IMR-90 (cell line): ENCODE data around the gene PARD3. TPM values are rescaled to one million over a fixed set of nuclear protein-coding genes. Genes with fewer than 3 reads are reported as not detected.

Experiments used
- ATAC-seq: fragments of 200-7000 bp; cut with Tn5 transposase; 2 replicates; pipeline ENCODE4 v1.9.1; 2020; ENCODE audit warnings: low read depth, mild to moderate bottlenecking, moderate library complexity
- BruUV-seq: library from RNA; stranded (reverse); fragments of 400-500 nt; replicated peaks from 2 replicates; lab custom pipeline; 2021; lab: Mats Ljungman, UMichigan
- CTCF ChIA-PET: fragments of 300-600 bp; formaldehyde crosslinking; extraction: SDS; loops from one replicate; lab custom pipeline; 2021; ENCODE audit warnings: antibody characterized with exemption; lab: Yijun Ruan, JAX
- POLR2A ChIA-PET: fragments of 300-600 bp; sonication (Branson Sonifier 250); formaldehyde crosslinking; loops from one replicate; lab custom pipeline; 2022; ENCODE audit warnings: antibody characterized with exemption; ENCODE audit not compliant: unreplicated experiment; lab: Charles Lee
- DNase-seq: peaks from one replicate; pipeline ENCODE4 v3.0.0; 2013
- H2AFZ ChIP-seq: replicated peaks from 2 replicates; pipeline ENCODE3; 2013; ENCODE audit warnings: low read length, mild to moderate bottlenecking; ENCODE audit not compliant: poor library complexity
- H2AK5ac ChIP-seq: 2 replicates; pipeline ENCODE4 v1.6.1; 2013; ENCODE audit warnings: low read depth, low read length, inconsistent platforms
- H2AK9ac ChIP-seq: replicated peaks from 2 replicates; pipeline ENCODE3; 2013; ENCODE audit warnings: mild to moderate bottlenecking, low read depth, low read length, moderate library complexity; ENCODE audit not compliant: poor library complexity
- H2BK120ac ChIP-seq: 2 replicates; pipeline ENCODE4 v1.6.1; 2013; ENCODE audit warnings: low read depth, low read length, inconsistent platforms
- H2BK15ac ChIP-seq: 3 replicates; pipeline ENCODE4 v1.6.1; 2013; ENCODE audit warnings: low read depth, low read length, inconsistent platforms
- H2BK20ac ChIP-seq: 2 replicates; pipeline ENCODE4 v1.6.1; 2013; ENCODE audit warnings: low read depth, mild to moderate bottlenecking, inconsistent platforms, low read length, moderate library complexity
- H2BK5ac ChIP-seq: 2 replicates; pipeline ENCODE4 v1.6.1; 2013; ENCODE audit warnings: mild to moderate bottlenecking, low read depth, low read length, inconsistent platforms; ENCODE audit not compliant: poor library complexity, severe bottlenecking
- H3K14ac ChIP-seq: replicated peaks from 2 replicates; pipeline ENCODE4 v1.6.1; 2013; ENCODE audit warnings: low read depth, low read length, inconsistent platforms
- H3K18ac ChIP-seq: 2 replicates; pipeline ENCODE4 v1.6.1; 2013; ENCODE audit warnings: low read depth, low read length, control low read depth
- H3K23ac ChIP-seq: 2 replicates; pipeline ENCODE4 v1.6.1; 2013; ENCODE audit warnings: low read depth, low read length, inconsistent platforms
- H3K27ac ChIP-seq: 2 replicates; pipeline ENCODE4 v1.5.1; 2013; ENCODE audit warnings: mild to moderate bottlenecking, control low read depth, low read length; ENCODE audit not compliant: insufficient read depth
- H3K27me3 ChIP-seq: 2 replicates; pipeline ENCODE4 v1.6.1; 2013; ENCODE audit warnings: low read length; ENCODE audit not compliant: control insufficient read depth, insufficient read depth
- H3K36me3 ChIP-seq: 2 replicates; pipeline ENCODE4 v1.6.1; 2013; ENCODE audit warnings: low read length, mixed read lengths; ENCODE audit not compliant: control insufficient read depth, insufficient read depth
- H3K4ac ChIP-seq: 2 replicates; pipeline ENCODE4 v1.6.1; 2013; ENCODE audit warnings: low read depth, low read length, inconsistent platforms
- H3K4me1 ChIP-seq: 2 replicates; pipeline ENCODE4 v1.6.1; 2013; ENCODE audit warnings: low read length, mixed read lengths; ENCODE audit not compliant: control insufficient read depth, insufficient read depth
- H3K4me2 ChIP-seq: 2 replicates; pipeline ENCODE4 v1.6.1; 2013; ENCODE audit warnings: low read depth, mild to moderate bottlenecking, control low read depth, low read length, moderate library complexity
- H3K4me3 ChIP-seq: 2 replicates; pipeline ENCODE4 v1.5.1; 2013; ENCODE audit warnings: low read depth, mild to moderate bottlenecking, control low read depth, low read length, moderate library complexity; ENCODE audit not compliant: insufficient read depth
- H3K56ac ChIP-seq: 2 replicates; pipeline ENCODE4 v1.6.1; 2013; ENCODE audit warnings: low read length, inconsistent platforms; ENCODE audit not compliant: insufficient read depth; ENCODE audit errors: extremely low read depth
- H3K79me1 ChIP-seq, 2 experiments: 2 replicates each; pipeline ENCODE4 v1.6.1; 2013; ENCODE audit warnings: low read length in 2 of 2, inconsistent platforms in 1 of 2, low read depth in 1 of 2
- H3K9ac ChIP-seq: 2 replicates; pipeline ENCODE4 v1.6.1; 2013; ENCODE audit warnings: low read depth, low read length, control low read depth
- H3K9me1 ChIP-seq: 2 replicates; pipeline ENCODE4 v1.6.1; 2013; ENCODE audit warnings: low read length, inconsistent platforms; ENCODE audit not compliant: insufficient read depth
- H3K9me3 ChIP-seq: 2 replicates; pipeline ENCODE4 v1.6.1; 2013; ENCODE audit warnings: low read length; ENCODE audit not compliant: control insufficient read depth, insufficient read depth
- H4K20me1 ChIP-seq: 2 replicates; pipeline ENCODE4 v1.6.1; 2013; ENCODE audit warnings: low read length, inconsistent platforms; ENCODE audit not compliant: insufficient read depth
- H4K5ac ChIP-seq: 2 replicates; pipeline ENCODE4 v1.6.1; 2013; ENCODE audit warnings: mild to moderate bottlenecking, low read depth, low read length, control low read depth
- H4K8ac ChIP-seq, 2 experiments: 2 replicates each; pipeline ENCODE4 v1.6.1; 2013; ENCODE audit warnings: low read depth in 2 of 2, low read length in 2 of 2, control low read depth in 1 of 2, inconsistent platforms in 1 of 2
- H4K91ac ChIP-seq: 2 replicates; pipeline ENCODE4 v1.6.1; 2013; ENCODE audit warnings: low read depth, low read length, inconsistent platforms; ENCODE audit not compliant: insufficient read depth
- NFE2L2 ChIP-seq: fragments of 150-350 bp; IDR thresholded peaks from 2 replicates; pipeline ENCODE4 v1.6.1; 2016; ENCODE audit warnings: low read depth, mild to moderate bottlenecking, low read length
- POLR2A ChIP-seq: IDR thresholded peaks from 2 replicates; pipeline ENCODE4 v1.6.1; 2012; ENCODE audit warnings: mild to moderate bottlenecking, low read depth, low read length
- WGBS, 2 experiments: methylation state at CpG; one replicate each; pipeline versions ENCODE4 v1.1.5 to v1.1.7; 2013; ENCODE audit warnings: missing lambda C conversion rate in 2 of 2; ENCODE audit not compliant: insufficient read length in 1 of 2; ENCODE audit errors: extremely low coverage in 2 of 2; 5-methylcytosine and 5-hydroxymethylcytosine counted together
- dilution Hi-C: fragments of 300-500 bp; cut with HindIII; formaldehyde crosslinking; loops from one replicate; pipeline ENCODE4 v1.14.3; 2018; ENCODE audit warnings: low sequenced_read_pairs; ENCODE audit not compliant: unreplicated experiment
- in situ Hi-C: fragments of 300-500 bp; cut with MboI; formaldehyde crosslinking; loops from 3 replicates; pipeline ENCODE4 v1.14.3; 2019; ENCODE audit warnings: low sequenced_read_pairs, inconsistent platforms, mixed read lengths
- intact Hi-C: fragments of 100-400 bp; cut with micrococcal nuclease; formaldehyde crosslinking; loops from 2 replicates; pipeline ENCODE4 v1.10.0; 2022
- polyA plus RNA-seq, 3 experiments: library from polyadenylated mRNA; depleted of rRNA; stranded (reverse); fragments of >200 nt; gene quantifications; 2 replicates each; pipeline ENCODE4 v1.2.3, GENCODE V29; 2012; ENCODE audit warnings: low replicate concordance in 1 of 3
- total RNA-seq: library from RNA; depleted of rRNA; stranded (reverse); fragments of >200 nt; gene quantifications from 2 replicates; pipeline ENCODE4 v1.2.3, GENCODE V29; 2012

PARD3 gene
- total and polyA plus RNA-seq, 2 of the 4 experiments (the other 2 are of a cell fraction): 14.6 to 37.5 TPM

DNA sequence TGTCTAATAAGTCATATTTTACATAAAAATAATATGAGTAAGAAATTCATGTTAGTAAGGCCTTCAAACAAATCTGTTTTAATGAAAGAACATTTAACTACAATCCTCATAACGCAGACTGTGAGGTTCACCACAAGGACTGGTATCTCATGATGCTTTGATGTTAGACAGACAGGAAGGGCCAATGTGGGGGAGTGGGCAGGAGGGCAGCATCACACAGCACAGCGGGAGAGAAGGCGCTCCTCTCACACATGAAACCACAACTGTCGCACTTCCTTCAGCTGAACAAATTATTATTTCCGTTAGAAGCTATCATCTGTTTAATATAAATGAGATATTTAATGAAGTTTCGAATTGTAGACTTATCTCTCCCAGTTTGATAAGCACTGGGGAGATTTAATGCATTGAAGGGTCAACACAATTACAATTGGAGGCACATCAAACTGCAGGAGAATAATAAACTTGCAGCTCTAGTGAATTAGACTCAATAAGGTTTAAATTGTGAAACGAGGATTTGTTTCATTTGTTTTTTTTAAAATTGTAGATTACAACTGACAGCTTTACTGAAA, 466.1 kb downstream of the PARD3 start:
- Histone ChIP-seq H4K5ac (no peak overlapping the region), H3K4me2 (no peak overlapping the region), H3K9me3 (no peaks in the 10 kb centered on the region), H2AFZ (no peak overlapping the region), H2BK15ac (no peak overlapping the region), H3K14ac (no peak overlapping the region), H4K20me1 (no peaks in the 10 kb centered on the region), H3K18ac (no peak overlapping the region), H3K23ac (no peak overlapping the region), H2BK20ac (no peak overlapping the region), H4K8ac (no peak overlapping the region), H4K91ac (no peak overlapping the region), H2BK120ac (no peak overlapping the region), H3K9ac (no peak overlapping the region), H3K27me3 (no peaks in the 10 kb centered on the region), H2BK5ac (no peak overlapping the region), H3K56ac (no peak overlapping the region), H3K4me1 (peaks cover 4% of the 10 kb centered on the region), H3K36me3 (0 out of 2 replicates have a peak, but pooled peaks cover 2% of the 10 kb centered on the region), H3K4me3 (no peak overlapping the region), H3K9me1 (no peaks in the 10 kb centered on the region), H2AK5ac (no peak overlapping the region), H3K79me1 (no peaks in the 10 kb centered on the region), H3K4ac (no peak overlapping the region), H3K27ac (no peak overlapping the region), H2AK9ac (no peak overlapping the region)
- no TSS peak for BruUV-seq
- TF ChIP-seq NFE2L2 (no peak), POLR2A (no peak)
- no CpG with 5 or more reads among the region's 7 CpGs for WGBS, 2 experiments
- intact Hi-C loops: no loop called here
- dilution Hi-C loops: no loop called here
- ATAC-seq (no peak), DNase-seq (no peak)
- CTCF ChIA-PET: no interaction called here
- in situ Hi-C loops: no loop called here
- POLR2A ChIA-PET: no interaction called here
